Cardiac muscle cell (in vitro differentiated cells and primary cell): ENCODE data around the gene GYPC. TPM values are rescaled to one million over a fixed set of nuclear protein-coding genes. Genes with fewer than 3 reads are reported as not detected.

Experiments used
- DNase-seq, 2 donors: peaks; one replicate each; pipeline versions ENCODE4 v3.0.0 to v3.0.0-alpha.2; 2010 to 2017; ENCODE audit warnings: low read depth in 1 of 2, low spot score in 1 of 2
- H3K27ac ChIP-seq: fragments of 200-600 bp; sonication (generic); 2 replicates; pipeline ENCODE4 v1.5.1; 2016
- H3K27me3 ChIP-seq: fragments of 200-600 bp; sonication (generic); 2 replicates; pipeline ENCODE4 v1.6.0; 2016; ENCODE audit warnings: control low read depth
- H3K36me3 ChIP-seq: fragments of 200-600 bp; sonication (generic); 2 replicates; pipeline ENCODE4 v1.5.1; 2016; ENCODE audit warnings: control low read depth
- H3K4me1 ChIP-seq: fragments of 200-600 bp; sonication (generic); 2 replicates; pipeline ENCODE4 v1.8.1; 2017; ENCODE audit warnings: low read depth, mild to moderate bottlenecking, mixed run types
- H3K4me3 ChIP-seq: fragments of 200-600 bp; sonication (generic); 2 replicates; pipeline ENCODE4 v1.5.1; 2016; ENCODE audit warnings: mild to moderate bottlenecking
- H3K9me3 ChIP-seq: fragments of 200-600 bp; sonication (generic); 2 replicates; pipeline ENCODE4 v1.5.1; 2017; ENCODE audit warnings: low read depth, mild to moderate bottlenecking, control low read depth
- CTCF ChIP-seq: IDR thresholded peaks from 2 replicates; pipeline ENCODE4 v1.5.1; 2012; ENCODE audit warnings: low read depth, mild to moderate bottlenecking, low read length
- polyA plus RNA-seq: library from polyadenylated mRNA; unstranded; fragments of >200 nt; fragmentation: Nextera tagmentation; extraction: Ambion mirVana; gene quantifications from 2 replicates; pipeline ENCODE4 v1.2.1, GENCODE V29; 2016
- total RNA-seq: library from RNA; depleted of rRNA; stranded (reverse); fragments of >200 nt; gene quantifications from 2 replicates; pipeline ENCODE4 v1.2.3, GENCODE V29; 2016

Gene GYPC
- total and polyA plus RNA-seq, 2 experiments from 2014 or later: 45.6 to 69.7 TPM

GRCh38 chr2:126699716-126700581 is 44.0 kb downstream of the GYPC start:
- no peaks in the 10 kb centered on the region for H3K36me3 ChIP-seq

GRCh38 chr2:126700677-126701076 is 44.7 kb downstream of the GYPC start:
- Histone ChIP-seq H3K4me3 (no peak overlapping the region), H3K27me3 (no peaks in the 10 kb centered on the region), H3K36me3 (no peaks in the 10 kb centered on the region), H3K4me1 (no peaks in the 10 kb centered on the region), H3K9me3 (no peaks in the 10 kb centered on the region), H3K27ac (no peak overlapping the region)
- peak in 1 of 2 donors; percentile 20 for DNase-seq
- TF ChIP-seq CTCF: no peak

More at GRCh38 chr2:126699716-126700581, 44.0 kb downstream of the GYPC start:
- Histone ChIP-seq H3K4me3 (no peak overlapping the region), H3K4me1 (no peaks in the 10 kb centered on the region), H3K27me3 (no peaks in the 10 kb centered on the region), H3K27ac (no peak overlapping the region), H3K9me3 (no peaks in the 10 kb centered on the region)
- peak in 1 of 2 donors; percentile 42 for DNase-seq
- no peak for TF ChIP-seq CTCF

- no peak for DNase-seq
- no peaks in the 10 kb centered on the region for H3K4me1 ChIP-seq
- H3K36me3 ChIP-seq: no peaks in the 10 kb centered on the region
- no peaks in the 10 kb centered on the region for H3K27me3 ChIP-seq
- TF ChIP-seq CTCF: no peak
- H3K9me3 ChIP-seq: no peaks in the 10 kb centered on the region
- H3K4me3 ChIP-seq: no peak overlapping the region
- H3K27ac ChIP-seq: no peak overlapping the region
These were observed 47.4 kb downstream of the GYPC start for GRCh38 chr2:126703311-126703710.

- H3K27me3 ChIP-seq: no peaks in the 10 kb centered on the region
- DNase-seq: peak in 1 of 2 donors; percentile 48
- no peak overlapping the region for H3K27ac ChIP-seq
- TF ChIP-seq CTCF: no peak
- no peak overlapping the region for H3K4me3 ChIP-seq
- H3K36me3 ChIP-seq: no peaks in the 10 kb centered on the region
- H3K9me3 ChIP-seq: no peaks in the 10 kb centered on the region
- no peaks in the 10 kb centered on the region for H3K4me1 ChIP-seq
These were observed 48.6 kb downstream of the GYPC start for GRCh38 chr2:126704434-126705160.

- no peak for DNase-seq
- no peaks in the 10 kb centered on the region for H3K36me3 ChIP-seq
- H3K27ac ChIP-seq: no peak overlapping the region
- no peaks in the 10 kb centered on the region for H3K27me3 ChIP-seq
- TF ChIP-seq CTCF: no peak
- H3K4me3 ChIP-seq: no peak overlapping the region
- H3K4me1 ChIP-seq: no peaks in the 10 kb centered on the region
- no peaks in the 10 kb centered on the region for H3K9me3 ChIP-seq
These were observed 51.2 kb downstream of the GYPC start for GRCh38 chr2:126707191-126707590.
